Transverse colon (tissue), 4 donors: ENCODE results near the gene CRTC2. TPM values are rescaled to one million over a fixed set of nuclear protein-coding genes. Genes with fewer than 3 reads are reported as not detected.

Experiments
- DNase-seq: peaks from one replicate; pipeline ENCODE4 v3.0.0-alpha.2; 2019
- H3K27ac ChIP-seq, 4 donors: fragments of 200-600 bp; sonication (generic); 2 replicates each; pipeline ENCODE4 v1.5.1; 2016 to 2018; ENCODE audit warnings: inconsistent platforms in 4 of 4
- H3K27me3 ChIP-seq: fragments of 200-600 bp; sonication (generic); 2 replicates; pipeline ENCODE4 v1.5.1; 2017; ENCODE audit warnings: inconsistent platforms
- H3K36me3 ChIP-seq, 4 donors: fragments of 200-600 bp; sonication (generic); 2 replicates each; pipeline ENCODE4 v1.5.1; 2017 to 2019; ENCODE audit warnings: inconsistent platforms in 4 of 4
- H3K4me1 ChIP-seq, 4 donors: fragments of 200-600 bp; sonication (generic); 2 replicates each; pipeline ENCODE4 v1.5.1; 2017 to 2020; ENCODE audit warnings: inconsistent platforms in 4 of 4
- H3K4me3 ChIP-seq, 4 donors: fragments of 200-600 bp; sonication (generic); 1 replicate in 1 of 4; 2 replicates in 3 of 4; pipeline versions ENCODE4 v1.5.1 to v1.6.1; 2017 to 2019; ENCODE audit warnings: inconsistent platforms in 4 of 4
- H3K9me3 ChIP-seq, 2 donors: fragments of 200-600 bp; sonication (generic); 2 replicates each; pipeline ENCODE4 v1.5.1; 2017 to 2019; ENCODE audit warnings: inconsistent platforms in 2 of 2
- EP300 ChIP-seq: sonication (generic); formaldehyde crosslinking; IDR thresholded peaks from one replicate; pipeline ENCODE4 v1.6.1; 2017; ENCODE audit warnings: antibody characterized with exemption, low read depth
- POLR2A ChIP-seq: fragments of 450-650 bp; IDR thresholded peaks from one replicate; pipeline ENCODE4 v1.6.1; 2016; ENCODE audit warnings: antibody characterized with exemption, mild to moderate bottlenecking, moderate library complexity
- POLR2AphosphoS5 ChIP-seq, 3 donors: sonication (generic); formaldehyde crosslinking; IDR thresholded peaks; one replicate each; pipeline ENCODE4 v1.6.1; 2016; ENCODE audit warnings: antibody characterized with exemption in 3 of 3
- WGBS, 2 donors: methylation state at CpG; one replicate each; pipeline ENCODE4 v1.1.5; 2018; ENCODE audit warnings: low coverage in 1 of 2; 5-methylcytosine and 5-hydroxymethylcytosine counted together
- in situ Hi-C, 4 donors: fragments of 200-750 bp; cut with MboI; loops; one replicate each; pipeline versions ENCODE4 v1.15.0 to v1.15.1; 2017; ENCODE audit warnings: low sequenced_read_pairs in 3 of 4, low pct_ligation_motif_present in 1 of 4, low pct_unique_long_range_greater_than_20kb in 1 of 4
- intact Hi-C: fragments of 100-400 bp; cut with DNase I; formaldehyde crosslinking; loops from one replicate; pipeline ENCODE4 v1.15.1; 2023; ENCODE audit warnings: low total_unique reads
- total RNA-seq, 4 donors: library from RNA; depleted of rRNA; stranded (reverse); fragments of >200 nt; gene quantifications; one replicate each; pipeline ENCODE4 v1.1.0, GENCODE V29; 2016
- TF ChIP-seq, protein P1 (sequence below), 5 experiments: fragments of 200-600 bp in 3 of 5; fragments of 450-650 bp in 2 of 5; sonication (generic) in 3 of 5; IDR thresholded peaks; 1 replicate in 2 of 5; 2 replicates in 3 of 5; pipeline ENCODE4 v1.5.1; 2016 to 2017; ENCODE audit warnings: antibody characterized with exemption in 5 of 5, inconsistent platforms in 3 of 5, mild to moderate bottlenecking in 2 of 5, moderate library complexity in 1 of 5

The CRTC2 gene
- total RNA-seq, 4 donors from 2014 or later, result 13.3 to 32.5 (median 21.4) TPM

DNA sequence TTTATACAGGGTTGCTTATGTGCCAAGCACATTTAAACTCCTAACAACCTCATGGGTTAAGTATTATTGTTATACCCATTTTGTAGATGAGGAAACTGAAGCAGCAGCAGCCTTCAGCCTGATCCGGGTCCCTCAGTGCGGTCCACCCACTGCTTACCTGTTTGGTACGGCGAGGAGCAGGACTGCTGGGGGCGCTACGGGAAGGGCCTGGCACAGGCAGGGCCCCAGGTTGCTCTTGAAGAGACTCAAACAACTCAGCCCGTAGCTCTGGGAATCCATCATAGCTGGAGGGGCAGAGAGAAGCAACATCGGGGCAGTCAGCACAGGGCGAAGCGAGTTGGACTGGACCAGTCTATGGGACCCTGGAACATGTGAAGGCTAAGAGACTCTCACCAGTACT lies 21.1 kb downstream of the CRTC2 start:
- in situ Hi-C loops (loop anchor here in 2 of 4 donors (25.0 kb wide), 1 partner anchor 125 kb away; no protein-coding TSS in a partner anchor), intact Hi-C loops (no loop called here)
- 94% methylated on average over 10 of the region's 10 CpGs; no CpG with 5 or more reads in 1 of the 2 donors for WGBS, 2 donors

GRCh38 chr1:153936011-153936802 lies 22.2 kb downstream of the CRTC2 start:
- WGBS, 2 donors, result 75 to 92% methylated on average over 2 to 12 of the region's 12 CpGs
- DNase-seq, result no peak
- H3K36me3 ChIP-seq, result peaks cover 0 to 33% (median 14%) of the 10 kb centered on the region in 4 donors
- H3K4me1 ChIP-seq, result no peaks in the 10 kb centered on the region
- H3K9me3 ChIP-seq, result no peaks in the 10 kb centered on the region
- in situ Hi-C loops, result loop anchor here in 2 of 4 donors (25.0 kb wide), 1 partner anchor 124 kb away; no protein-coding TSS in a partner anchor
- H3K27me3 ChIP-seq, result no peaks in the 10 kb centered on the region
- H3K4me3 ChIP-seq, result no peak overlapping the region
- H3K27ac ChIP-seq, result no peak overlapping the region
- intact Hi-C loops, result no loop called here
- no peak for TF ChIP-seq EP300
- TF ChIP-seq POLR2A, result no peak
- TF ChIP-seq POLR2AphosphoS5 (IDR thresholded peaks at IDR 0.05), result no peak
- TF ChIP-seq, protein P1, sequence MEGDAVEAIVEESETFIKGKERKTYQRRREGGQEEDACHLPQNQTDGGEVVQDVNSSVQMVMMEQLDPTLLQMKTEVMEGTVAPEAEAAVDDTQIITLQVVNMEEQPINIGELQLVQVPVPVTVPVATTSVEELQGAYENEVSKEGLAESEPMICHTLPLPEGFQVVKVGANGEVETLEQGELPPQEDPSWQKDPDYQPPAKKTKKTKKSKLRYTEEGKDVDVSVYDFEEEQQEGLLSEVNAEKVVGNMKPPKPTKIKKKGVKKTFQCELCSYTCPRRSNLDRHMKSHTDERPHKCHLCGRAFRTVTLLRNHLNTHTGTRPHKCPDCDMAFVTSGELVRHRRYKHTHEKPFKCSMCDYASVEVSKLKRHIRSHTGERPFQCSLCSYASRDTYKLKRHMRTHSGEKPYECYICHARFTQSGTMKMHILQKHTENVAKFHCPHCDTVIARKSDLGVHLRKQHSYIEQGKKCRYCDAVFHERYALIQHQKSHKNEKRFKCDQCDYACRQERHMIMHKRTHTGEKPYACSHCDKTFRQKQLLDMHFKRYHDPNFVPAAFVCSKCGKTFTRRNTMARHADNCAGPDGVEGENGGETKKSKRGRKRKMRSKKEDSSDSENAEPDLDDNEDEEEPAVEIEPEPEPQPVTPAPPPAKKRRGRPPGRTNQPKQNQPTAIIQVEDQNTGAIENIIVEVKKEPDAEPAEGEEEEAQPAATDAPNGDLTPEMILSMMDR (IDR thresholded peaks at IDR 0.05), result no peak

More for the DNA sequence above, 21.1 kb downstream of the CRTC2 start:
- peaks cover 0 to 30% (median 14%) of the 10 kb centered on the region in 4 donors for H3K36me3 ChIP-seq
- no peaks in the 10 kb centered on the region for H3K4me1 ChIP-seq
- no peak overlapping the region for H3K4me3 ChIP-seq
- DNase-seq, result no peak
- TF ChIP-seq, protein P1 (IDR thresholded peaks at IDR 0.05), result no peak
- TF ChIP-seq EP300 (no peak), POLR2A (no peak), POLR2AphosphoS5 (IDR thresholded peaks at IDR 0.05) (no peak)
- no peaks in the 10 kb centered on the region for H3K9me3 ChIP-seq
- H3K27ac ChIP-seq, result no peak overlapping the region
- no peaks in the 10 kb centered on the region for H3K27me3 ChIP-seq

GRCh38 chr1:153934746-153935145 lies 23.7 kb downstream of the CRTC2 start:
- intact Hi-C loops (no loop called here), in situ Hi-C loops (loop anchor here in 2 of 4 donors (25.0 kb wide), 1 partner anchor 122 kb away; no protein-coding TSS in a partner anchor)
- H3K36me3 ChIP-seq, result peaks cover 0 to 33% (median 14%) of the 10 kb centered on the region in 4 donors
- DNase-seq, result no peak
- 80 to 95% methylated on average over 1 to 9 of the region's 9 CpGs for WGBS, 2 donors
- no peak overlapping the region for H3K4me3 ChIP-seq
- TF ChIP-seq POLR2AphosphoS5 (IDR thresholded peaks at IDR 0.05), result no peak
- TF ChIP-seq POLR2A, result no peak
- TF ChIP-seq, protein P1 (IDR thresholded peaks at IDR 0.05), result no peak
- no peak for TF ChIP-seq EP300
- H3K27me3 ChIP-seq, result no peaks in the 10 kb centered on the region
- H3K27ac ChIP-seq, result no peak overlapping the region
- H3K9me3 ChIP-seq, result no peaks in the 10 kb centered on the region
- H3K4me1 ChIP-seq, result no peaks in the 10 kb centered on the region

DNA sequence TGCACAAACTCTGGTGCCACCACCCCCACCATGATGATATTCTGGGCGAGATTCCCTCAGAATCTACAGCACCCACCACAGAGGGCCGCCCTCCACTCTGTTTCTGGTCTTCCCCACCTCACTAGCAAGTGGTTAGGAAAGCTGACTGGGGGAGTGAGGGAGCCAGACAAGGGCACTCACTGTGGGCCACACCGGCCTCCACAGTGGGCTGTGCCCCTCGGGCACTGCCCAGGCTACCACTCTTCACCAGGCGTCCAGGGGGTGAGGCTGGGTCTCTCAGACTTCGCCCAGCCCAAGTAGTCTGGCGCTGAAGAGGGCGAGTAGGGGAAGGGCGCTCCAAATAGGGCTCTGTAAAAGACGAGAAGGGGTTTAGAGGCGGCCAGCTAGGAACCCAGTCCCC lies 24.5 kb downstream of the CRTC2 start:
- TF ChIP-seq, protein P1 (IDR thresholded peaks at IDR 0.05), result no peak
- no peak for TF ChIP-seq POLR2AphosphoS5 (IDR thresholded peaks at IDR 0.05)
- TF ChIP-seq EP300, result no peak
- TF ChIP-seq POLR2A, result no peak
- WGBS, 2 donors, result 96 to 100% methylated on average over 4 to 11 of the region's 11 CpGs
- Histone ChIP-seq H3K4me1 (no peaks in the 10 kb centered on the region), H3K4me3 (no peak overlapping the region), H3K27me3 (no peaks in the 10 kb centered on the region), H3K9me3 (no peaks in the 10 kb centered on the region), H3K27ac (no peak overlapping the region), H3K36me3 (peaks cover 0 to 33% (median 14%) of the 10 kb centered on the region in 4 donors)
- intact Hi-C loops, result no loop called here
- in situ Hi-C loops, result loop anchor here in 2 of 4 donors (25.0 kb wide), 1 partner anchor 122 kb away; no protein-coding TSS in a partner anchor
- no peak for DNase-seq
